ENCODE results near the gene C11orf71. TPM values are rescaled to one million over a fixed set of nuclear protein-coding genes. Genes with fewer than 3 reads are reported as not detected.

C11orf71 gene
- total and polyA plus RNA-seq, 10 of the 15 experiments (the other 5 are each of a cell fraction or from before 2014, with no cell fraction given): 1.4 to 12.0 (median 7.1) TPM

GRCh38 chr11:114447444-114447843 lies 47.1 kb upstream of the C11orf71 start:
- Histone ChIP-seq H3K4me1 (ENCODE audit: control insufficient read depth, insufficient read depth, low read length) (no peaks in the 10 kb centered on the region), H3K9me3 (replicated peaks; ENCODE audit: control insufficient read depth, insufficient read depth, low read length) (no peaks in the 10 kb centered on the region), H3K27me3 (replicated peaks in 1 of 2; ENCODE audit: control insufficient read depth in 2 of 2, insufficient read depth in 2 of 2, low read length in 1 of 2) (no peaks in the 10 kb centered on the region), H3K9ac (ENCODE audit: control insufficient read depth, insufficient read depth, low read length) (no peak overlapping the region), H3K27ac (ENCODE audit: control insufficient read depth, insufficient read depth) (no peak overlapping the region), H3K4me2 (ENCODE audit: control insufficient read depth, insufficient read depth) (no peak overlapping the region), H4K20me1 (ENCODE audit: control insufficient read depth, insufficient read depth) (no peaks in the 10 kb centered on the region), H3K79me2 (ENCODE audit: control insufficient read depth, insufficient read depth, low read length) (no peaks in the 10 kb centered on the region), H3K4me3 (no peak overlapping the region), H2AFZ (ENCODE audit: control insufficient read depth, low read depth, low read length) (no peak overlapping the region), H3K36me3 (ENCODE audit: control insufficient read depth in 2 of 2, insufficient read depth in 2 of 2, low read length in 1 of 2) (no peaks in the 10 kb centered on the region)
- ChIA-PET CTCF (interaction anchor here (0.8 kb wide), 1 partner anchor 43 kb away, joined by 3 read pairs; no protein-coding TSS in a partner anchor), POLR2A (no interaction called here), SMC1A (ENCODE audit: uncharacterized antibody, unreplicated experiment) (no interaction called here), RAD21 (ENCODE audit: unreplicated experiment) (no interaction called here)
- no TSS peak for BruUV-seq (replicated peaks)
- FAIRE-seq (no peak), DNase-seq (ENCODE audit: low read depth, low spot score) (no peak), ATAC-seq (no peak)
- WGBS (ENCODE audit: insufficient coverage, insufficient replicate concordance, low lambda C conversion rate, missing lambda C conversion rate): 65% methylated on average over 2 of the region's 2 CpGs
- TF ChIP-seq MTA3 (IDR thresholded peaks at IDR 0.05; ENCODE audit: borderline replicate concordance, low read length) (no peak), ELK1 (IDR thresholded peaks at IDR 0.05; ENCODE audit: low read depth, low read length) (no peak), RCOR1 (conservative IDR thresholded peaks at IDR 0.05; ENCODE audit: low read depth, low read length) (no peak), STAT3 (IDR thresholded peaks at IDR 0.05; ENCODE audit: low read depth, low read length) (no peak), YBX1 (IDR thresholded peaks at IDR 0.05) (no peak), POU2F2 (IDR thresholded peaks at IDR 0.05; ENCODE audit: borderline replicate concordance, low read depth, low read length) (no peak), RAD51 (IDR thresholded peaks at IDR 0.05) (no peak), RAD21 (IDR thresholded peaks at IDR 0.05; ENCODE audit: insufficient read depth, low read depth, low read length) (no peak), ZNF384 (IDR thresholded peaks at IDR 0.05; ENCODE audit: borderline replicate concordance, low read depth, low read length) (no peak), NFYB (IDR thresholded peaks at IDR 0.05; ENCODE audit: insufficient read depth, low read depth, low read length) (no peak), MEF2B (IDR thresholded peaks at IDR 0.05; ENCODE audit: partially characterized antibody, poor library complexity, severe bottlenecking) (no peak), ASH2L (IDR thresholded peaks at IDR 0.05; ENCODE audit: borderline replicate concordance, low read depth) (no peak)
- in situ Hi-C loops (cut with MboI): no loop called here
- intact Hi-C loops (cut with micrococcal nuclease; ENCODE audit: unreplicated experiment): no loop called here
